Pulmonary artery endothelial cell (primary cell): ENCODE data around the gene CALU. TPM values are rescaled to one million over a fixed set of nuclear protein-coding genes. Genes with fewer than 3 reads are reported as not detected.

Source experiments
- DNase-seq: peaks from one replicate; pipeline ENCODE4 v3.0.0-alpha.2; 2011; ENCODE audit warnings: low read depth, low spot score
- total RNA-seq: library from RNA; depleted of rRNA; stranded (reverse); fragments of >200 nt; gene quantifications from 2 replicates; pipeline ENCODE4 v1.2.3, GENCODE V29; 2014

CALU gene
- total RNA-seq, 1 donor from 2014 or later: 381 TPM

GRCh38 chr7:128785738-128786137 is 46.6 kb downstream of the CALU start:
- DNase-seq: no peak

- DNase-seq: no peak
Observed at GRCh38 chr7:128788446-128789412, 49.6 kb downstream of the CALU start.

- DNase-seq: no peak
Observed at GRCh38 chr7:128790315-128791041, 51.3 kb downstream of the CALU start.

GRCh38 chr7:128791121-128791971 is 52.2 kb downstream of the CALU start, which contains the start of gene CCDC136:
CCDC136 (plus strand) TSS chr7:128791968; CDS start chr7:128792412, 444 bp downstream.
- no peak for DNase-seq

- DNase-seq: no peak
Observed at GRCh38 chr7:128791972-128792327, 52.8 kb downstream of the CALU start.

- no peak for DNase-seq
Observed at GRCh38 chr7:128792471-128793180, 53.5 kb downstream of the CALU start.

GRCh38 chr7:128793181-128793547 is 54.0 kb downstream of the CALU start:
- DNase-seq: no peak

GRCh38 chr7:128794020-128794419 is 54.9 kb downstream of the CALU start:
- DNase-seq: no peak

- DNase-seq: no peak
Observed at GRCh38 chr7:128794436-128794835, 55.3 kb downstream of the CALU start.

GRCh38 chr7:128795129-128795528 is 56.0 kb downstream of the CALU start:
- no peak for DNase-seq

GRCh38 chr7:128796327-128796726 is 57.2 kb downstream of the CALU start:
- DNase-seq: peak; percentile 13

GRCh38 chr7:128799451-128799850 is 60.3 kb downstream of the CALU start:
- no peak for DNase-seq

- no peak for DNase-seq
Observed at GRCh38 chr7:128800567-128800966, 61.4 kb downstream of the CALU start.

- no peak for DNase-seq
Observed at GRCh38 chr7:128801003-128801402, 61.8 kb downstream of the CALU start.

GRCh38 chr7:128801667-128802418 is 62.7 kb downstream of the CALU start:
- no peak for DNase-seq

- DNase-seq: no peak
Observed at GRCh38 chr7:128804484-128804883, 65.3 kb downstream of the CALU start.

GRCh38 chr7:128805225-128805624 is 66.1 kb downstream of the CALU start:
- no peak for DNase-seq

- DNase-seq: no peak
Observed at GRCh38 chr7:128807191-128807590, 68.0 kb downstream of the CALU start.

GRCh38 chr7:128809363-128809762 is 70.2 kb downstream of the CALU start:
- DNase-seq: no peak

- DNase-seq: no peak
Observed at GRCh38 chr7:128810473-128810872, 71.3 kb downstream of the CALU start.
